ENCODE measurements around the gene LPAR2. TPM values are rescaled to one million over a fixed set of nuclear protein-coding genes. Genes with fewer than 3 reads are reported as not detected.

Gene LPAR2
- total RNA-seq, 2 donors from 2014 or later = 2.0 to 5.5 TPM

DNA sequence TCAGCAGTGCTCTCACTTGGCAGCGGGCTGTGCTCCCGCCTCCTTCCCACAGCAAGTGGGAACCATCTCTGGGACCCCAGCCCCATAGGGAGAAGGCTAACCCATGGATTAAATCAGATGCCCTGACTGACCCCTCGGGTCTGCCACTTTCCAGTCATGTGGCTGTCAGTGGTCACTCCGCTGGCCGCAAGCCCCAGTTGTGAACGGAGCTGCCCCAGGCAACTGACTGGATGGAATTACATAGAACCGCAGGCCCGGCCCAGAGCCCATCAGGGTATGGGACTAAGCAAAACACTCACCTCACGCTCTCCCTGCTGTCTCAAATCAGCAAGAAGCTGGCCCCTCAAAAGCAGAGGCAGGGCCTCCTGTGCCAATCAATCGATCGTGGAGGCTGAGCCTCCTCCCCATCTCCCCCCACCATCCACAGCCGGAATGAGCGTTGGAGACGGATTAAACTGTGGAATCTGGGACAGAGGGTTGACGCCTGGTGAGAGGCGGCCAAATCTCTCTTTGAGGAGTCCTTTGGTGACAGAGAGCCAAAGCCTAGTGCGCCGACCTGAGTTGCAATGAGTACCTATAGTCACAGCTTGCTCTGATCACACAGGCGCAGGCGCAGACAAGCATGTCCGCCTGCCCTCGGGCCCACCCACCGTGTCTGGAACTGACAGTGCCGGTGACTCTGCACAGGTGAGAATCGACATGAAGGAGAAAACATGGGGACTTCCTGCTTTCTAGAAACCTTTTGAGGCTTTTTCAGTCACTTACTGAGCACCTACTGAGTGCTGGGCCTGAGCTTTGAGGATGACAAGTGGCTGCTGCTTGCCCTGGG is 48.3 kb downstream of the LPAR2 start:
- intact Hi-C loops (cut with DNase I) = no loop called here

DNA sequence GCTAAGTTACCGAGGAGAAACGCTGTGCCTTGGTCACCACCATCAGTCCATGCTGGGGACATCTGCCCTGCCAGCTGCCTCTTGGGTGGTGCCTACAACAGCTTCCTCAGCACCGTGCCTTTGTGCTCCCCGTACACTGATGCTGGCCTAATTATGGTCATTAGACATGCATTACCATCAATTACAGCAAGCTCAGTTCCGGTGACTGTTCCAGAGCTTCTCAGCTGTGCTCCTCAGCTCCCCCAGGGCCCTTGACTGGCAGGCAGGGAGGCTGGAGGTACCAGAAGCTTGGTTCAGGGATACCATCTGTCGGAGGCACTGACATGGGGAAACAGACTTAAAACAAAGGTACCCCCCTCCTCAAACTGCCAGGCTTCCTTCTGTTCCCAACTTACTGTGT is 49.8 kb downstream of the LPAR2 start:
- intact Hi-C loops (cut with DNase I) = no loop called here
- no peak for DNase-seq (ENCODE audit: low spot score)

More for the DNA sequence above, 48.3 kb downstream of the LPAR2 start:
- DNase-seq (ENCODE audit: low spot score) = no peak

DNA sequence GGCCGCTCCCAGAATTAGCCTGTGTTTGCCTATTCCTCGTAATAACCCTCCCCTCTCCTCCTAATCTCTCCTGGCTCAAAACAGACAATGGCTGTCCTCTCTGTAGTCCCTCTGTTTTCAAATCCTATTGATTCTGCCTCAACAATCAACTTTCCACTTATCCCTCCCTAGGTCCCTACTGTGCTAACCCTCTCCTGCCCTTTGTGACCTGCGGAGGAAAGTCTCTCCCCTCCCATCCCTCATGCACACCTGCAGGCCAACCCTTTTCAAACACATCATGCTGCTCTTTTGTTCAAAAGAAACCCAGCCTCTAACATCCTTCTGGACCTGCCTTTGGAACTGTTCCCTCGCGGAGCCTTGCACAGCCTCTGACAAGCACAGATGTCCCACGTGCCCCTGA is 52.6 kb downstream of the LPAR2 start:
- DNase-seq (ENCODE audit: low spot score) = no peak
- intact Hi-C loops (cut with DNase I) = no loop called here

Other genes starting within 250 kb of the LPAR2 start
- gene GATAD2A, start 222.5 kb downstream of the LPAR2 start, total RNA-seq = 10 to 100 TPM; 54.3 to 70.9 TPM
- under 1 TPM; 0.46 to 1.00 TPM for gene TSSK6, start 112.7 kb downstream of the LPAR2 start, total RNA-seq
- 100 to 1,000 TPM; 217 to 248 TPM for gene NDUFA13, start 112.0 kb downstream of the LPAR2 start, total RNA-seq
- 1 to 10 TPM; 2.9 to 3.7 TPM for gene YJEFN3, start 99.3 kb downstream of the LPAR2 start, total RNA-seq
- 1 to 10 TPM in 1 of 2 donors, under 1 TPM in 1; 0.67 to 2.3 TPM for gene CILP2, start 90.0 kb downstream of the LPAR2 start, total RNA-seq
- gene PBX4, start 9.5 kb downstream of the LPAR2 start, total RNA-seq = under 1 TPM; 0.29 to 0.93 TPM
- 10 to 100 TPM in 1 of 2 donors, 1 to 10 TPM in 1; 8.3 to 11.4 TPM for gene GMIP, start 15.4 kb upstream of the LPAR2 start, total RNA-seq
- 10 to 100 TPM; 33.1 to 33.3 TPM for gene ATP13A1, start 35.5 kb upstream of the LPAR2 start, total RNA-seq
- 1 to 10 TPM; 6.3 to 8.2 TPM for gene ZNF101, start 40.6 kb upstream of the LPAR2 start, total RNA-seq
- 1 to 10 TPM; 5.0 to 6.4 TPM for gene ZNF14, start 104.9 kb upstream of the LPAR2 start, total RNA-seq
- gene ZNF506, start 193.5 kb upstream of the LPAR2 start, total RNA-seq = 10 to 100 TPM; 19.6 to 23.0 TPM
- gene ZNF253, start 237.7 kb upstream of the LPAR2 start, total RNA-seq = 1 to 10 TPM; 5.6 to 6.9 TPM

Data from posterior vena cava (tissue), 2 donors.